COR-L47 (cell line): Measurements from ENCODE around the gene TMEM54.

Source experiments
- DNase-seq: peaks from one replicate; lab custom pipeline; 2025; lab: John Stamatoyannopoulos, UW

TMEM54 gene

DNA sequence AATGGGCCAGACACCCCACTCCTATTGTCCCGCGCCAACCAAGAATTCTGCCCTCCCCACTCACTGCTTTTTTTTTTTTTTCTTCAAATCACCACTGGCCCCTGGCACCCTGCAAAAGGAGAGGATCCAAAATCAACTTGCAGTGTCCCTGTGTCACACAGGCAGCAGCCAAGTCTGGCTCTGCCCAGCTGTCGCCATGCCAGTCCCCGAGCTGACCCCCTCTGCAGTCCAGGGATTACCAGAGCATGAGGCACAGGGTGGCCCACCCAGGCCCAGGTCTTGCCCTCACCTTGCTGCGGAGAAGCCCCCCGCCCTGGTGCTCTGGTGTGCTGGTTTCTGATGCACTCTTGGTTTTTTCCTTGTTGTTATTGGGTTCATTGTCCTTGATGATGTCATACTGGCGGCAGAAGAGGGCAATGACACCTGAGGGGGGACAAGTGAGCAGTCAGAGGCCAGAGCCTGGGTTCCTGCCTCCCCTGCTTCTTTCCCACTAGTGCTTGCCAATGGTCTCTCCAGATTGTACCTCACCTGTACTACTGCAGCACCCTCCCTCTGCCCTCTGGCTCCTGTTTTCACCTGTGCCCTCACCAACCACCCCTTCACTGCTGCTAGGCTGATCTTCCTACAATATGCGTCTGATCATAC lies 36.7 kb downstream of the TMEM54 start:
- DNase-seq: no peak

DNA sequence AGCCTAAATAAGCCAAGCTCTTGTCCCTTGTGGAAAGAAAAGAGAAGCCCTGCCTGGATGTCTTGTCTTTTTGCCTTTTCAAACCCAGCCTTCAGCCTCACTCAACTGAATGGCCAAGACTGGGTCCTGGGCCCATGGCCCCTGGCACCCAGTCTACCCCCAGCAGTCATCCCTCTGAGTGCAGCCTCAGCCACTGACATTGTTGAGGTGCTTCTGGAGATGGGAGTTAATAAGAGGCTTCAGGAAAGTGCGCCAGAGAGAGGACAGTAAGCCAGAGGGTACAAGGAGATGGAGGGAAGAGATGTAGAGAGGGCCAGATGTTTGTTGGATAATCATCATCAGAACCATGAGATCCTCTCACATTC lies 37.3 kb downstream of the TMEM54 start:
- no peak for DNase-seq

DNA sequence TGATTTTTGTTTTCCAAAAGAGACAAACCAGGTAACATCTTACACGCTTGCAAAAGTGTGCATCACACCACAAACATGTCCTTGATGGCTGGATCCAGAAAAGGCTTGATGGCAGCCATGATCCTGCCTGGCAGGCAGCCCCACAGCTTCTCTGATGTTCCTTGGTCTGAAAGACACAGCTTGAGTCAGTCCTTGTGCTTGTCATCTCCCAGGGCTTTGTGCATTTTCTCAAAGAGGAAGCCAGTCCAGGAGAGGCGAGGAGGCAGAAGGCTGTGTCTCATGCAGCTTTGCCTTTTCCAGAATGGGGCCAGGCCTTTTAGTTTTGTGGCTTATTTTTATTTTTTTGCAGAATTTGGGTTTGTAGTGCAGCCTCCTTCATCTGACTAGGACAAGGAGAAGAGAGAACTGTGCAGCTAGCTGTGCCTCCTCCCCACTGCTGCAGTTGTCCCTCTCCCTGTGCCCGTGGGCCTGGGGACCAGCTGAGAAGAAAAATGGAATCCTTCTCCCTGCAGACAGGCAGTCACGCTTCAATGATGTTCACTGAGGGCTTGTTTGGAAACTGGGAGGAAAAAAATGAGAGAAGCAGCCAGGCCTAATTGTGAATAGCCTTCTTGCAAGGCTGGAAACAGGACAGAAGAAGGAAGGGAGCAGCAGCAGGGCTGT lies 37.8 kb downstream of the TMEM54 start:
- DNase-seq: no peak

DNA sequence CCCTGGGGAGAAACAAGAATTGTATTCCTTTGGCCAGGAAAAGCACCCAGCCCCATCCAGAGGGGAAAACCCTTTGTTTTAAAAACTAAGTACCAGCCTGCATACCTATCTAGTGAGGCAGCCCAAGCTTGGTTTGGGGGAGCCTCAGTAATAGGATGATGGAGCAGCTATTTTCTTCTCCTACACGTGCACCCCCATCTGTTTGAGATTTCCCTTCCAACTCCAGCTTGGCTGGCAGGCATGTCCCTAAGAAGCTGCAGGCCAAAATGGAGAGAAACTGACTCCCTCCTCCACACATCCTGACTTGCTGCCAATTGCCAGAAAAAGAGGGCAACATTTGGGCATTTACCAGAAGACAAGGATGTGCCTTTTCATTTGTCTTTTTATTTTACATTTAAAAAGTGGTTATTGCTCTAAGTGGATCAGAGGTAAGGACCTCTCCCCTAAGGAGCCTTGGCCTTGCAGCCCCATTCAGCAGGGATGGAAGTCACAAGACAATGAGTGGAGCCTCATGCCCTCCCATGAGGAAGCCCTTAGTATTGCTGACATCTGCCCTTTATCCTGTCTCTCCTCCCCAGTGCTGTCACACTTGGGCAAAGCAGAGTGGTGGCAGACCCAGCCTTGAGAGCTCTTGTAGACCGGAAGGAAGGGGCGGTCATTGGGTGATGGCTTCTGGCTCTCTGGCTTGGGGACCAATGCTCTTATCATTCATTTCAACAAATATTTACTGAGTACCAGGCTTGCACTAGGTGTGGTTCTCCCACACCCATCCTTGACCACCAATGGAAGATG lies 39.1 kb downstream of the TMEM54 start:
- no peak for DNase-seq

DNA sequence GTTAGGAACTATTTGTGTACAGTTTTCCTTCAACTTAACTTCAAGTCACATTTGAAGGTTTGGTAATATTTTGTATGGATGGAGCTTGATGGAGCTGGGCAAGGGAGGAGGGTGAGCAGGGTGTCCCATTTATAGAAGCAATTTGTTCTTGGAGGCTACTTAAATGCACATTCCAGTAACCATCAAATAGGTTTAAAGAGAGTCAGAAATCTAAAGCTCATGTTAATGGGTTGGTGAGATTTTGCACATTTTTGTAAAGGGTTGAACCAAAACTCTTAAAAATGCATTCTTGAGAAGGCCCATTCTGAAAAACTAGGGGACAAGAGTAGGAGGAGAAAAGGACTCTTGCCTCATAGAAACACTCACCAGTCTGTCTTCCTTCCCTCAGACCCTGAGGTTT lies 40.6 kb downstream of the TMEM54 start:
- no peak for DNase-seq

DNA sequence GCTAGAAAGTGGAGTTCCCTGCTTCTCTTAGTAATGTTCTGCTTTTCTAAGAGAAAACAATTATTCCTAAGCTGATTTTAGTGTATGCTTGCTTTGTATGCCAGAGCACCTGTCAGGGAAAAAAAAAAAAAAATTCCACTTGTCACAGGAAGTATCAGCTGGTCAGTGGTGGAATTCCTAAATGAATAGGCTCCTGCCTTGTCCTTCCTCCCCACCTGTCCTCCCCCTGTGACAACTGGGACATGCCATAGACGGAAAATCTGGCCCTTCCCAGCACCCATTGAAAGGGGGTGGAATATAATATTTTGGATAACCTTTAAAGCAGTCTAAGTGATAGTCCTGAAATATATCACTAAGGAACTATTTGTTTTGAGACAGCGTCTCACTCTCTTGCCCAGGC lies 41.3 kb downstream of the TMEM54 start:
- DNase-seq: no peak

DNA sequence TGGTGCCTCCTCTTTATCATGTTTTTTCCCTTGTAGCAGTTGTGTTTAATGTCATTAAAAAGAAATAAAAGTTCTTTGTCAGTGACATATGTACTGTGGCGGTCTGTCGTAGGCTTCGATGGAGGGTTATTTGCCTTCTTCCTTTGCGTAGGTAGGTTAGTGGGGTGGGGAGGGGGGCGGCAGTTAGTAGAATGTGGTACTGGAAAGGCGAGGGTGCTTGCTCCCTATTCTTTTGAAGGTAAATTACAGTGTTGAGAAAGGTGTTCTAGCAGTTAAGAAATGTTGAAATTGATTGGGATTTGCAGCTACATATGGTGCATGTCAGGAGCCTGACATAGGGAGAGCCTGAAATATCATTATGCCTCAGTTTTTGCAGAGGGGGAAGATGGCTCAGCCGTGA lies 42.4 kb downstream of the TMEM54 start:
- DNase-seq: no peak

DNA sequence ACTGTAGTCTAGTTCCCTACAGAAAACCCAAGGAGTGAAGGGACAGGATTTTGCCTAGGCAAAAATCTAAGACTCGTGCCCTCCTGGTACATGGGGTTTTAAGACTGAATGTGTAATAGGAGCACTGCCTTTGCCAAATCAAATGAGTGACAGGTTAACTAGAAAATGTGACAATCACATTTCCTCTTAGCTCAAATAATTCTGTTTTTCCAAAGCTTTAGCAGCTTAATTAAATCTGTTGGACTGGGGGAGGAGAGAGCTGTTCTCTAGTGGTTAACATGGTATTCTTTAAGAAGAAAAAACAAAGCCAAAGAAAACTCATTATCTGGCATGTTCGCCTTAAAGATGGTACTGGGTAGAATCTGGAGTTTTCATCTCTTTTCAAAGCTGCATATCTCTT lies 43.1 kb downstream of the TMEM54 start:
- DNase-seq: no peak

DNA sequence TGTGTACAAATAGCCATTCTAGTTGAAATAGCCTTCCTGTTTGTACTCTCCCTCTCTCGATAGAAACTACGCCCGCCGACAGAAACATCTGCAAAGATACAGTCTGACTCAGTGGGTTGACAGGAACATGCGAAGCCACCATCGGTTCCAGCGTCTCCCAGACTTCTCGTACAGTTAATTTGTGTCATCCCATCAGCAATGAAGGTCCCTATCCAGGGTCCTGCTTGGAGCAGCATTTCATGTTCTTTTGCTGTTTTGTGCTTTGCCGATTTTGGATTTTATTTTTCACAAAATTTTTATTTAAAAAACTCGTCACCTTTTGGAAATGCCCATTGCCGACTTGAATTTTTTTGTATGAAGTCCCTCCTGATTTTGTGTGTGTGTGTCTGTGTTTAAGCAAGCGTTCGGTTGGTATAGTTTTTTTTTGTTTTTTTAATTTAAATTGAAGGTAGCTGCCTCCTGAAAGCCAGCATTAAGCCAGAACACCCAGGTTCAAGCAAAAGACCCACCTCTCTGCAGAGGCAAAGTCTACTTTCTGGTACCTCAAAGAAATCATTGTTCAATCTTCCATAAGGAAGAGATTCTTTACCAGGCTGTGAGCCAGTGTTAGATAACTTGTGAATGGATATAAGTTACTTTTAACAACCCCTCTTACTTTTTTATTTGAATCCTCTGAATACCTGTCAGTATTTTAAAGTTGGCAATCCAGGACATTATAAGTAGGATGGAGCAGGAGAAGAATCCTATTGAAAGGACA lies 45.1 kb downstream of the TMEM54 start:
- no peak for DNase-seq

DNA sequence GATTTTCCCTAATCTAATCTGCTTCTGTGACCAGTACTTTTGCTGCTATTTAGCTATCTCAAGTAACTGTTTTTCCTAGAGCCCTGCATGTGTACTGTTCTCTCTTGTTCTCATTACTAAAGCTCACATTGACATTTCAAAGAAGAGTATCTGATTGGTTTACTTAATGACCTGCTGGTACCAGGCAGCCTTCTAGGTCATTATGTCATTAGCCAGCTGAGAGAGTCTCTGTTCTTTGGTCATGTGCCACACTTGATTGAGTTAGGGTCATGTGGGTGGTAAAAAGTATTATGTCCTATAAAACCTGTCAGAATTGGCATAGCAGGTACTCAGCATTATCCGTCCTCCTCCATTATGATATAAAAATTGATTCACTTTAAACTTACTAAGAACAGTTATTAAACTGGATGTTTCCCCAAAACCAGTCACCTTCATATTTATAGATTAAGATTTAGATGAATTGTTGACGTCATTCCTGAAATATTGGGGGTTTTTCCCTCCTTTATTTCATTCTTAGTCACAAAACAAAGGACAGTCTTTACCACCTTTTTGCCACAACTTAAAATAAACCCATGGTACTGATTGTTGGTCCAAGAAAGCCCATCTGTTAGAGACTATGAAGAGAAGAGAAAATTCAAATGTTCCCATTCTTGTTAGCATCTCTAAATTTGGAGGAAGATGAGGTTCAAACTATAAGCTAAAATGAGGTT lies 52.7 kb downstream of the TMEM54 start:
- no peak for DNase-seq
